ENCODE data around the gene RGS7. TPM values are rescaled to one million over a fixed set of nuclear protein-coding genes. Genes with fewer than 3 reads are reported as not detected.

Gene RGS7
- polyA plus RNA-seq, 2 of the 4 experiments (the other 2 are of a cell fraction), result 0.08 TPM; not detected in 1

DNA sequence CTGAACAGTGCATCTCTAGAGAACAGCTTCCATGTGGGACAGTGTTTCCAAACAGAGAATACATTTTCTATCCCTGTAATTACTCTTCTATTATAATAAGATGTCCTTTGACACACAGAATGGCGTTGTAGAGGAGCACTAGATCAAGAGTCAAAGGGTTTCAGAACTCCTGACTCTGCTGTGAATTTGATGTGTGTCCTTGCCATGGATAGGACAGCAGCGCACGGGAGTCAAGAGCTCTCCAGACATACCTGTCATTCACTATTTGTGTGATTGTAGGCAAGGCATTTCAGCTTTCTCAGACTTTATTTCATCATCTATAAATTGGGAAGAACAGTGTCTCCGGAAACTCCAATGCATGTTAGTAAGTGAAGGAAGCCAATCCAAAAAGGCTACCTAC lies 176.4 kb downstream of the RGS7 start:
- FAIRE-seq (no peak), ATAC-seq (no peak), DNase-seq (ENCODE audit: low read depth in 1 of 2, low spot score in 1 of 2) (no peak)
- Histone ChIP-seq H3K4me3 (no peak overlapping the region), H3K9me3 (no peaks in the 10 kb centered on the region), H3K4me2 (no peak overlapping the region), H3K4me1 (no peaks in the 10 kb centered on the region), H3K27ac (no peak overlapping the region)
- POLR2A ChIA-PET, result no interaction called here
- TF ChIP-seq PHF8 (IDR thresholded peaks at IDR 0.05; ENCODE audit: borderline replicate concordance, low read depth) (no peak), HOXB13 (CRISPR knock-in tag; IDR thresholded peaks at IDR 0.05; ENCODE audit: low read depth) (no peak), ESRRA (IDR thresholded peaks at IDR 0.05; ENCODE audit: borderline replicate concordance, low read length) (no peak), MAZ (IDR thresholded peaks at IDR 0.05; ENCODE audit: borderline replicate concordance, low read depth, low read length) (no peak), JUNB (IDR thresholded peaks at IDR 0.05) (no peak), FOSB (CRISPR knock-in tag; IDR thresholded peaks at IDR 0.05) (no peak), HEYL (CRISPR knock-in tag; IDR thresholded peaks at IDR 0.05) (no peak), ZC3H11A (IDR thresholded peaks at IDR 0.05) (no peak), EHF (CRISPR knock-in tag; IDR thresholded peaks at IDR 0.05) (no peak)
- TF ChIP-seq, protein P1, sequence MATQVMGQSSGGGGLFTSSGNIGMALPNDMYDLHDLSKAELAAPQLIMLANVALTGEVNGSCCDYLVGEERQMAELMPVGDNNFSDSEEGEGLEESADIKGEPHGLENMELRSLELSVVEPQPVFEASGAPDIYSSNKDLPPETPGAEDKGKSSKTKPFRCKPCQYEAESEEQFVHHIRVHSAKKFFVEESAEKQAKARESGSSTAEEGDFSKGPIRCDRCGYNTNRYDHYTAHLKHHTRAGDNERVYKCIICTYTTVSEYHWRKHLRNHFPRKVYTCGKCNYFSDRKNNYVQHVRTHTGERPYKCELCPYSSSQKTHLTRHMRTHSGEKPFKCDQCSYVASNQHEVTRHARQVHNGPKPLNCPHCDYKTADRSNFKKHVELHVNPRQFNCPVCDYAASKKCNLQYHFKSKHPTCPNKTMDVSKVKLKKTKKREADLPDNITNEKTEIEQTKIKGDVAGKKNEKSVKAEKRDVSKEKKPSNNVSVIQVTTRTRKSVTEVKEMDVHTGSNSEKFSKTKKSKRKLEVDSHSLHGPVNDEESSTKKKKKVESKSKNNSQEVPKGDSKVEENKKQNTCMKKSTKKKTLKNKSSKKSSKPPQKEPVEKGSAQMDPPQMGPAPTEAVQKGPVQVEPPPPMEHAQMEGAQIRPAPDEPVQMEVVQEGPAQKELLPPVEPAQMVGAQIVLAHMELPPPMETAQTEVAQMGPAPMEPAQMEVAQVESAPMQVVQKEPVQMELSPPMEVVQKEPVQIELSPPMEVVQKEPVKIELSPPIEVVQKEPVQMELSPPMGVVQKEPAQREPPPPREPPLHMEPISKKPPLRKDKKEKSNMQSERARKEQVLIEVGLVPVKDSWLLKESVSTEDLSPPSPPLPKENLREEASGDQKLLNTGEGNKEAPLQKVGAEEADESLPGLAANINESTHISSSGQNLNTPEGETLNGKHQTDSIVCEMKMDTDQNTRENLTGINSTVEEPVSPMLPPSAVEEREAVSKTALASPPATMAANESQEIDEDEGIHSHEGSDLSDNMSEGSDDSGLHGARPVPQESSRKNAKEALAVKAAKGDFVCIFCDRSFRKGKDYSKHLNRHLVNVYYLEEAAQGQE (IDR thresholded peaks at IDR 0.05), result no peak
- TF ChIP-seq, protein P2, sequence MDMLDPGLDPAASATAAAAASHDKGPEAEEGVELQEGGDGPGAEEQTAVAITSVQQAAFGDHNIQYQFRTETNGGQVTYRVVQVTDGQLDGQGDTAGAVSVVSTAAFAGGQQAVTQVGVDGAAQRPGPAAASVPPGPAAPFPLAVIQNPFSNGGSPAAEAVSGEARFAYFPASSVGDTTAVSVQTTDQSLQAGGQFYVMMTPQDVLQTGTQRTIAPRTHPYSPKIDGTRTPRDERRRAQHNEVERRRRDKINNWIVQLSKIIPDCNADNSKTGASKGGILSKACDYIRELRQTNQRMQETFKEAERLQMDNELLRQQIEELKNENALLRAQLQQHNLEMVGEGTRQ (IDR thresholded peaks at IDR 0.05), result no peak
- TF ChIP-seq, protein P3, sequence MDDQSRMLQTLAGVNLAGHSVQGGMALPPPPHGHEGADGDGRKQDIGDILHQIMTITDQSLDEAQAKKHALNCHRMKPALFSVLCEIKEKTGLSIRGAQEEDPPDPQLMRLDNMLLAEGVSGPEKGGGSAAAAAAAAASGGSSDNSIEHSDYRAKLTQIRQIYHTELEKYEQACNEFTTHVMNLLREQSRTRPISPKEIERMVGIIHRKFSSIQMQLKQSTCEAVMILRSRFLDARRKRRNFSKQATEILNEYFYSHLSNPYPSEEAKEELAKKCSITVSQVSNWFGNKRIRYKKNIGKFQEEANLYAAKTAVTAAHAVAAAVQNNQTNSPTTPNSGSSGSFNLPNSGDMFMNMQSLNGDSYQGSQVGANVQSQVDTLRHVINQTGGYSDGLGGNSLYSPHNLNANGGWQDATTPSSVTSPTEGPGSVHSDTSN (IDR thresholded peaks at IDR 0.05), result no peak
- TF ChIP-seq, protein P4, sequence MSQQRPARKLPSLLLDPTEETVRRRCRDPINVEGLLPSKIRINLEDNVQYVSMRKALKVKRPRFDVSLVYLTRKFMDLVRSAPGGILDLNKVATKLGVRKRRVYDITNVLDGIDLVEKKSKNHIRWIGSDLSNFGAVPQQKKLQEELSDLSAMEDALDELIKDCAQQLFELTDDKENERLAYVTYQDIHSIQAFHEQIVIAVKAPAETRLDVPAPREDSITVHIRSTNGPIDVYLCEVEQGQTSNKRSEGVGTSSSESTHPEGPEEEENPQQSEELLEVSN (IDR thresholded peaks at IDR 0.05; ENCODE audit: borderline replicate concordance, low read depth), result no peak
- TF ChIP-seq, protein P5, sequence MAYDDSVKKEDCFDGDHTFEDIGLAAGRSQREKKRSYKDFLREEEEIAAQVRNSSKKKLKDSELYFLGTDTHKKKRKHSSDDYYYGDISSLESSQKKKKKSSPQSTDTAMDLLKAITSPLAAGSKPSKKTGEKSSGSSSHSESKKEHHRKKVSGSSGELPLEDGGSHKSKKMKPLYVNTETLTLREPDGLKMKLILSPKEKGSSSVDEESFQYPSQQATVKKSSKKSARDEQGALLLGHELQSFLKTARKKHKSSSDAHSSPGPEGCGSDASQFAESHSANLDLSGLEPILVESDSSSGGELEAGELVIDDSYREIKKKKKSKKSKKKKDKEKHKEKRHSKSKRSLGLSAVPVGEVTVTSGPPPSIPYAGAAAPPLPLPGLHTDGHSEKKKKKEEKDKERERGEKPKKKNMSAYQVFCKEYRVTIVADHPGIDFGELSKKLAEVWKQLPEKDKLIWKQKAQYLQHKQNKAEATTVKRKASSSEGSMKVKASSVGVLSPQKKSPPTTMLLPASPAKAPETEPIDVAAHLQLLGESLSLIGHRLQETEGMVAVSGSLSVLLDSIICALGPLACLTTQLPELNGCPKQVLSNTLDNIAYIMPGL (CRISPR knock-in tag; IDR thresholded peaks at IDR 0.05; ENCODE audit: borderline replicate concordance), result no peak
- CTCF ChIA-PET, result interaction anchor here (1.1 kb wide), 1 partner anchor 15 kb away, joined by 3 read pairs; no protein-coding TSS in a partner anchor
- WGBS (ENCODE audit: missing lambda C conversion rate), result 42% methylated on average over 4 of the region's 4 CpGs

DNA sequence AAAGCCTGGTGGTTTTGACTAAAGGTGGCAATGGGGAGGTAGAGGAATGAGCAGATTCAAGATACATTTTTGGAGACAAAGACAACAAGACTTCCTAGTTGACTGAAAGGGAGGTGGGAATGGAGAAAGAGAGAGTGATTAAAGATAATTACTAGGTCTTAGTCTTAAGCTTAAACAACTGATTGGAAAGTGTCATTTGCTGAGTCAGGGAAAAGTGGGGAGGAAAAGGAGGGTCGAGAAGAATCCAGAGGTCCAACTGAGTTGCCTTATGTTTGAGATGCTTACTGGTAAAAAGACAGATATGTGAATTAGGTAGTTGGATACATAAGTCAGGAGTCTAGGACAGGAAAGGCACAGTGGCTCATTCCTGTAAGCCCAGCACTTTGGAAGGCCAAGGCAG lies 179.3 kb downstream of the RGS7 start:
- FAIRE-seq, result no peak
- POLR2A ChIA-PET, result no interaction called here

More for the DNA sequence above, 179.3 kb downstream of the RGS7 start:
- Histone ChIP-seq H3K4me2 (no peak overlapping the region), H3K4me3 (no peak overlapping the region), H3K4me1 (no peaks in the 10 kb centered on the region), H3K9me3 (no peaks in the 10 kb centered on the region), H3K27ac (no peak overlapping the region)
- CTCF ChIA-PET, result no interaction called here
- 0% methylated on average over 1 of the region's 1 CpG for WGBS (ENCODE audit: missing lambda C conversion rate)
- ATAC-seq (no peak), DNase-seq (ENCODE audit: low read depth in 1 of 2, low spot score in 1 of 2) (no peak)
- TF ChIP-seq, protein P2 (IDR thresholded peaks at IDR 0.05), result no peak
- peak; percentile 86 for TF ChIP-seq MAFK (IDR thresholded peaks at IDR 0.05; ENCODE audit: partially characterized antibody)
